Measurements from ENCODE around the gene RAB15.

RAB15 gene

GRCh38 chr14:64955297-64955696, 16.8 kb downstream of the RAB15 start:
- DNase-seq (ENCODE audit: low spot score): no peak

GRCh38 chr14:64954491-64955240, 17.5 kb downstream of the RAB15 start:
- DNase-seq (ENCODE audit: low spot score): no peak

- no peak for DNase-seq (ENCODE audit: low spot score)
These were observed 18.5 kb downstream of the RAB15 start for GRCh38 chr14:64953661-64954060.

GRCh38 chr14:64953310-64953654, 18.9 kb downstream of the RAB15 start:
- no peak for DNase-seq (ENCODE audit: low spot score)

GRCh38 chr14:64952598-64953309, 19.4 kb downstream of the RAB15 start:
- no peak for DNase-seq (ENCODE audit: low spot score)

- no peak for DNase-seq (ENCODE audit: low spot score)
These were observed 20.4 kb downstream of the RAB15 start for GRCh38 chr14:64951724-64952123.

- no peak for DNase-seq (ENCODE audit: low spot score)
These were observed 20.8 kb downstream of the RAB15 start for GRCh38 chr14:64951291-64951690.

GRCh38 chr14:64950889-64951288, 21.2 kb downstream of the RAB15 start:
- DNase-seq (ENCODE audit: low spot score): no peak

GRCh38 chr14:64948612-64949210, 23.4 kb downstream of the RAB15 start:
- no peak for DNase-seq (ENCODE audit: low spot score)

- DNase-seq (ENCODE audit: low spot score): no peak
These were observed 24.2 kb downstream of the RAB15 start for GRCh38 chr14:64947710-64948611.

GRCh38 chr14:64946310-64947045, 25.7 kb downstream of the RAB15 start:
- no peak for DNase-seq (ENCODE audit: low spot score)

- no peak for DNase-seq (ENCODE audit: low spot score)
These were observed 26.5 kb downstream of the RAB15 start for GRCh38 chr14:64945431-64946178.

GRCh38 chr14:64944861-64945260, 27.3 kb downstream of the RAB15 start:
- DNase-seq (ENCODE audit: low spot score): no peak

- no peak for DNase-seq (ENCODE audit: low spot score)
These were observed 28.1 kb downstream of the RAB15 start for GRCh38 chr14:64944041-64944440.

GRCh38 chr14:64943556-64943955, 28.6 kb downstream of the RAB15 start:
- no peak for DNase-seq (ENCODE audit: low spot score)

- DNase-seq (ENCODE audit: low spot score): no peak
These were observed 29.5 kb downstream of the RAB15 start, which contains the start of gene GPX2 for GRCh38 chr14:64942531-64943111. Gene GPX2 (minus strand): TSS chr14:64942745. CDS start chr14:64942726, 19 bp downstream.

- no peak for DNase-seq (ENCODE audit: low spot score)
These were observed 31.7 kb downstream of the RAB15 start for GRCh38 chr14:64940336-64940910.

- DNase-seq (ENCODE audit: low spot score): no peak
These were observed 32.3 kb downstream of the RAB15 start for GRCh38 chr14:64939817-64940190.

GRCh38 chr14:64938972-64939816, 32.9 kb downstream of the RAB15 start:
- no peak for DNase-seq (ENCODE audit: low spot score)

Measured in COLO829 (cell line).